ENCODE measurements around the gene CDKAL1. TPM values are rescaled to one million over a fixed set of nuclear protein-coding genes. Genes with fewer than 3 reads are reported as not detected.

Gene CDKAL1
- total and polyA plus RNA-seq, 10 of the 15 experiments (the other 5 are each of a cell fraction or from before 2014, with no cell fraction given): 10.7 to 26.9 (median 17.3) TPM

- RAD21 ChIA-PET (ENCODE audit: unreplicated experiment): no interaction called here
- H3K9me3 ChIP-seq (replicated peaks; ENCODE audit: control insufficient read depth, insufficient read depth, low read length): no peaks in the 10 kb centered on the region; the same call in 2 of the 3 replicates
- H3K27ac ChIP-seq (ENCODE audit: control insufficient read depth, insufficient read depth): no peak overlapping the region
- H4K20me1 ChIP-seq (ENCODE audit: control insufficient read depth, insufficient read depth): no peaks in the 10 kb centered on the region
- H3K9ac ChIP-seq (ENCODE audit: control insufficient read depth, insufficient read depth, low read length): no peak overlapping the region
- POLR2A ChIA-PET: no interaction called here
- no peaks in the 10 kb centered on the region for H3K27me3 ChIP-seq (replicated peaks in 1 of 2; ENCODE audit: control insufficient read depth in 2 of 2, insufficient read depth in 2 of 2, low read length in 1 of 2)
- no peaks in the 10 kb centered on the region for H3K79me2 ChIP-seq (ENCODE audit: control insufficient read depth, insufficient read depth, low read length)
- 85% methylated on average over 4 of the region's 4 CpGs for WGBS (ENCODE audit: insufficient coverage, insufficient replicate concordance, low lambda C conversion rate, missing lambda C conversion rate)
- ATAC-seq (no peak), DNase-seq (ENCODE audit: low read depth, low spot score) (no peak), FAIRE-seq (no peak)
- in situ Hi-C loops (cut with MboI) (no loop called here), intact Hi-C loops (cut with micrococcal nuclease; ENCODE audit: unreplicated experiment) (no loop called here)
- BruUV-seq (replicated peaks): no TSS peak
- H3K4me1 ChIP-seq (ENCODE audit: control insufficient read depth, insufficient read depth, low read length): no peaks in the 10 kb centered on the region
- H3K4me2 ChIP-seq (ENCODE audit: control insufficient read depth, insufficient read depth): no peak overlapping the region
- TF ChIP-seq SIX5 (IDR thresholded peaks at IDR 0.05; ENCODE audit: low read depth, low read length, severe bottlenecking): no peak
- TF ChIP-seq EZH2 (IDR thresholded peaks at IDR 0.05; ENCODE audit: borderline replicate concordance, control insufficient read depth, low read depth, low read length): no peak
- TF ChIP-seq, protein P1, sequence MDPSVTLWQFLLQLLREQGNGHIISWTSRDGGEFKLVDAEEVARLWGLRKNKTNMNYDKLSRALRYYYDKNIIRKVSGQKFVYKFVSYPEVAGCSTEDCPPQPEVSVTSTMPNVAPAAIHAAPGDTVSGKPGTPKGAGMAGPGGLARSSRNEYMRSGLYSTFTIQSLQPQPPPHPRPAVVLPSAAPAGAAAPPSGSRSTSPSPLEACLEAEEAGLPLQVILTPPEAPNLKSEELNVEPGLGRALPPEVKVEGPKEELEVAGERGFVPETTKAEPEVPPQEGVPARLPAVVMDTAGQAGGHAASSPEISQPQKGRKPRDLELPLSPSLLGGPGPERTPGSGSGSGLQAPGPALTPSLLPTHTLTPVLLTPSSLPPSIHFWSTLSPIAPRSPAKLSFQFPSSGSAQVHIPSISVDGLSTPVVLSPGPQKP (IDR thresholded peaks at IDR 0.05; ENCODE audit: low read depth, low read length): no peak
- no peak overlapping the region for H3K4me3 ChIP-seq
- H2AFZ ChIP-seq (ENCODE audit: control insufficient read depth, low read depth, low read length): no peak overlapping the region
- SMC1A ChIA-PET (ENCODE audit: uncharacterized antibody, unreplicated experiment): interaction anchor here (5.0 kb wide), 1 partner anchor 12 kb away, joined by 21 read pairs; no protein-coding TSS in a partner anchor
- H3K36me3 ChIP-seq (ENCODE audit: control insufficient read depth in 2 of 2, insufficient read depth in 2 of 2, low read length in 1 of 2): no peaks in the 10 kb centered on the region
- CTCF ChIA-PET: interaction anchor here (0.8 to 0.9 kb wide), 2 partner anchors 8 to 287 kb away, joined by 3 to 4 read pairs; no protein-coding TSS in a partner anchor
Measured at GRCh38 chr6:20814494-20814893, 280.2 kb downstream of the CDKAL1 start.

DNA sequence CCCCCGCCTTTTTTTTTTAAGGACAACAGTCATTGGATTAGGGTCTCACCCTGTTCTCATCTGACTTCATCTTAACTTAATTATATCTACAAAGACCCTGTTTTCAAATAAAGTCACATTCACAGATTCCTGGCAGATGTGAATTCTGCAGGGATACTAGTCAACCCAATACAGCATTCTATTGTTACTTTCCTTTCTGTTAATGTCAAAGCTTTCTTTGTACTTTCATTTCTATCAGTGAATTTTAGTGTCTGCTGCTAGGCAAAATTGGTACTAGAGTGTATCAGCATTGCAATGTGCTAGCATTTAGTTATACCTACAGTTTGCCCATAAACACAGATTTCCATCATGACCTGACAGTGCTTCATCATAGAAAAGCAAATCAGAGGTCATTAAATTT is 281.9 kb downstream of the CDKAL1 start:
- Histone ChIP-seq H3K79me2 (ENCODE audit: control insufficient read depth, insufficient read depth, low read length) (no peaks in the 10 kb centered on the region), H3K4me3 (no peak overlapping the region), H3K4me2 (ENCODE audit: control insufficient read depth, insufficient read depth) (no peak overlapping the region), H3K9ac (ENCODE audit: control insufficient read depth, insufficient read depth, low read length) (no peak overlapping the region), H4K20me1 (ENCODE audit: control insufficient read depth, insufficient read depth) (no peaks in the 10 kb centered on the region), H3K36me3 (ENCODE audit: control insufficient read depth in 2 of 2, insufficient read depth in 2 of 2, low read length in 1 of 2) (no peaks in the 10 kb centered on the region; a peak in 1 of 4 replicates), H2AFZ (ENCODE audit: control insufficient read depth, low read depth, low read length) (no peak overlapping the region), H3K27ac (ENCODE audit: control insufficient read depth, insufficient read depth) (no peak overlapping the region), H3K9me3 (replicated peaks; ENCODE audit: control insufficient read depth, insufficient read depth, low read length) (no peaks in the 10 kb centered on the region; the same call in 2 of the 3 replicates), H3K27me3 (replicated peaks in 1 of 2; ENCODE audit: control insufficient read depth in 2 of 2, insufficient read depth in 2 of 2, low read length in 1 of 2) (no peaks in the 10 kb centered on the region), H3K4me1 (ENCODE audit: control insufficient read depth, insufficient read depth, low read length) (no peaks in the 10 kb centered on the region)
- intact Hi-C loops (cut with micrococcal nuclease; ENCODE audit: unreplicated experiment): no loop called here
- FAIRE-seq: no peak
- RAD21 ChIA-PET (ENCODE audit: unreplicated experiment): no interaction called here
- SMC1A ChIA-PET (ENCODE audit: uncharacterized antibody, unreplicated experiment): interaction anchor here (0.7 to 5.0 kb wide), 3 partner anchors 11 to 772 kb away, joined by 3 to 21 read pairs (median 5); no protein-coding TSS in a partner anchor
- 75% methylated on average over 1 of the region's 1 CpG for WGBS (ENCODE audit: insufficient coverage, insufficient replicate concordance, low lambda C conversion rate, missing lambda C conversion rate)
- no peak for DNase-seq (ENCODE audit: low read depth, low spot score)
- CTCF ChIA-PET: interaction anchor here (0.7 to 2.2 kb wide), 4 partner anchors 8 to 933 kb away, joined by 3 to 8 read pairs (median 5); no protein-coding TSS in a partner anchor
- in situ Hi-C loops (cut with MboI): no loop called here
- BruUV-seq (replicated peaks): no TSS peak
- POLR2A ChIA-PET: interaction anchor here (0.8 kb wide), 1 partner anchor 11 kb away, joined by 3 read pairs; no protein-coding TSS in a partner anchor
- ATAC-seq: no peak
- TF ChIP-seq, protein P2, sequence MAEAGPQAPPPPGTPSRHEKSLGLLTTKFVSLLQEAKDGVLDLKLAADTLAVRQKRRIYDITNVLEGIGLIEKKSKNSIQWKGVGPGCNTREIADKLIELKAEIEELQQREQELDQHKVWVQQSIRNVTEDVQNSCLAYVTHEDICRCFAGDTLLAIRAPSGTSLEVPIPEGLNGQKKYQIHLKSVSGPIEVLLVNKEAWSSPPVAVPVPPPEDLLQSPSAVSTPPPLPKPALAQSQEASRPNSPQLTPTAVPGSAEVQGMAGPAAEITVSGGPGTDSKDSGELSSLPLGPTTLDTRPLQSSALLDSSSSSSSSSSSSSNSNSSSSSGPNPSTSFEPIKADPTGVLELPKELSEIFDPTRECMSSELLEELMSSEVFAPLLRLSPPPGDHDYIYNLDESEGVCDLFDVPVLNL (IDR thresholded peaks at IDR 0.05; ENCODE audit: low read depth, low read length): no peak
- TF ChIP-seq HCFC1 (IDR thresholded peaks at IDR 0.05; ENCODE audit: low read length): no peak
- no peak for TF ChIP-seq SRF (IDR thresholded peaks at IDR 0.05; ENCODE audit: low read depth in 2 of 2, low read length in 2 of 2)
- TF ChIP-seq BCL11A (IDR thresholded peaks at IDR 0.05; ENCODE audit: low read depth, low read length): no peak
- TF ChIP-seq ZBTB11 (CRISPR knock-in tag; IDR thresholded peaks at IDR 0.05): no peak
- TF ChIP-seq POLR2A (IDR thresholded peaks at IDR 0.05; ENCODE audit: low read depth, low read length): no peak
- no peak for TF ChIP-seq SIX5 (IDR thresholded peaks at IDR 0.05; ENCODE audit: low read depth, low read length, severe bottlenecking)
- TF ChIP-seq SMAD5 (IDR thresholded peaks at IDR 0.05; ENCODE audit: low read depth): no peak
